GM23338 (cell line): Measurements from ENCODE around the gene ARRDC5. TPM values are rescaled to one million over a fixed set of nuclear protein-coding genes. Genes with fewer than 3 reads are reported as not detected.

Source experiments
- ATAC-seq: fragments of 200-7000 bp; cut with Tn5 transposase; 3 replicates; pipeline ENCODE4 v1.9.1; 2020
- DNase-seq: peaks from one replicate; pipeline ENCODE4 v3.0.0-alpha.2; 2015; ENCODE audit warnings: low spot score
- H2AFZ ChIP-seq: fragments of 200-600 bp; sonication (generic); 2 replicates; pipeline ENCODE4 v1.8.0; 2016; ENCODE audit warnings: antibody characterized with exemption, mild to moderate bottlenecking, moderate library complexity
- H3F3A ChIP-seq: fragments of 200-600 bp; sonication (generic); replicated peaks from 2 replicates; pipeline ENCODE4 v1.8.0; 2017; ENCODE audit warnings: antibody characterized with exemption, mixed run types, low read depth
- H3K27ac ChIP-seq: fragments of 200-600 bp; sonication (generic); 2 replicates; pipeline ENCODE4 v1.6.1; 2016; ENCODE audit warnings: low read depth
- H3K27me3 ChIP-seq: fragments of 200-600 bp; sonication (generic); 2 replicates; pipeline ENCODE4 v1.8.0; 2016; ENCODE audit warnings: mild to moderate bottlenecking, mixed run types, moderate library complexity; ENCODE audit not compliant: insufficient read depth
- H3K36me3 ChIP-seq: fragments of 200-600 bp; sonication (generic); 2 replicates; pipeline ENCODE4 v1.8.0; 2016; ENCODE audit warnings: mild to moderate bottlenecking; ENCODE audit not compliant: insufficient read depth
- H3K4me1 ChIP-seq: fragments of 200-600 bp; sonication (generic); 2 replicates; pipeline ENCODE4 v1.8.0; 2016; ENCODE audit warnings: mild to moderate bottlenecking, moderate library complexity; ENCODE audit not compliant: insufficient read depth
- H3K4me2 ChIP-seq: fragments of 200-600 bp; sonication (generic); 2 replicates; pipeline ENCODE4 v1.7.1; 2017; ENCODE audit warnings: mixed run types
- H3K4me3 ChIP-seq: fragments of 200-600 bp; sonication (generic); 2 replicates; pipeline ENCODE4 v1.6.1; 2016; ENCODE audit warnings: mixed run types
- H3K79me2 ChIP-seq: fragments of 200-600 bp; sonication (generic); replicated peaks from 2 replicates; pipeline ENCODE4 v1.8.0; 2017; ENCODE audit warnings: mild to moderate bottlenecking; ENCODE audit not compliant: insufficient read depth
- H3K9me2 ChIP-seq: fragments of 200-600 bp; sonication (generic); 2 replicates; pipeline ENCODE4 v1.8.0; 2017; ENCODE audit not compliant: insufficient read depth
- H4K20me1 ChIP-seq: fragments of 200-600 bp; sonication (generic); replicated peaks from 2 replicates; pipeline ENCODE4 v1.8.0; 2017; ENCODE audit warnings: mild to moderate bottlenecking; ENCODE audit not compliant: insufficient read depth
- H3K27ac Mint-ChIP-seq: 2 replicates; pipeline ENCODE4 v1.8.0; 2020; ENCODE audit warnings: inconsistent platforms, mild to moderate bottlenecking, moderate library complexity, mixed read lengths
- H3K27me3 Mint-ChIP-seq: 3 replicates; pipeline ENCODE4 v1.8.0; 2022; ENCODE audit warnings: low read depth, mild to moderate bottlenecking, moderate library complexity, mixed read lengths, inconsistent platforms; ENCODE audit not compliant: insufficient read depth, poor library complexity
- H3K36me3 Mint-ChIP-seq: 3 replicates; pipeline ENCODE4 v1.8.0; 2021; ENCODE audit warnings: low read depth, mild to moderate bottlenecking, inconsistent platforms, moderate library complexity, mixed read lengths
- H3K4me1 Mint-ChIP-seq: 3 replicates; pipeline ENCODE4 v1.8.0; 2020; ENCODE audit warnings: mild to moderate bottlenecking, inconsistent platforms, mixed read lengths
- H3K4me3 Mint-ChIP-seq: 3 replicates; pipeline ENCODE4 v1.8.0; 2021; ENCODE audit warnings: moderate library complexity, mild to moderate bottlenecking, inconsistent platforms, mixed read lengths
- H3K9me3 Mint-ChIP-seq: 3 replicates; pipeline ENCODE4 v1.8.0; 2020; ENCODE audit warnings: moderate library complexity, mild to moderate bottlenecking, inconsistent platforms, mixed read lengths
- CREB1 ChIP-seq: fragments of 250-450 bp; sonication (Bioruptor Pico); IDR thresholded peaks from 2 replicates; pipeline ENCODE4 v1.5.0; 2020; ENCODE audit warnings: low read depth, mild to moderate bottlenecking, moderate library complexity
- polyA plus RNA-seq: library from polyadenylated mRNA; unstranded; fragments of >200 nt; fragmentation: Nextera tagmentation; extraction: Ambion mirVana; gene quantifications from 2 replicates; pipeline ENCODE4 v1.2.1, GENCODE V29; 2016
- total RNA-seq: library from RNA; depleted of rRNA; stranded (reverse); fragments of >200 nt; shearing (Covaris generic); gene quantifications from 2 replicates; pipeline ENCODE4 v1.2.3, GENCODE V29; 2014
- TF ChIP-seq, protein P1 (sequence below): IDR thresholded peaks from one replicate; pipeline ENCODE4 v1.6.1; 2018; ENCODE audit warnings: antibody characterized with exemption; ENCODE audit not compliant: unreplicated experiment
- TF ChIP-seq, protein P2 (sequence below), 2 experiments: fragments of 200-600 bp in 1 of 2; sonication (generic) in 1 of 2; conservative IDR thresholded peaks; 2 replicates each; pipeline versions ENCODE4 v1.5.1 to v1.6.1; 2016 to 2017; ENCODE audit warnings: antibody characterized with exemption in 2 of 2, low read depth in 2 of 2, mild to moderate bottlenecking in 2 of 2, moderate library complexity in 1 of 2

Gene ARRDC5
- total and polyA plus RNA-seq, 2 experiments from 2014 or later, result not detected

DNA sequence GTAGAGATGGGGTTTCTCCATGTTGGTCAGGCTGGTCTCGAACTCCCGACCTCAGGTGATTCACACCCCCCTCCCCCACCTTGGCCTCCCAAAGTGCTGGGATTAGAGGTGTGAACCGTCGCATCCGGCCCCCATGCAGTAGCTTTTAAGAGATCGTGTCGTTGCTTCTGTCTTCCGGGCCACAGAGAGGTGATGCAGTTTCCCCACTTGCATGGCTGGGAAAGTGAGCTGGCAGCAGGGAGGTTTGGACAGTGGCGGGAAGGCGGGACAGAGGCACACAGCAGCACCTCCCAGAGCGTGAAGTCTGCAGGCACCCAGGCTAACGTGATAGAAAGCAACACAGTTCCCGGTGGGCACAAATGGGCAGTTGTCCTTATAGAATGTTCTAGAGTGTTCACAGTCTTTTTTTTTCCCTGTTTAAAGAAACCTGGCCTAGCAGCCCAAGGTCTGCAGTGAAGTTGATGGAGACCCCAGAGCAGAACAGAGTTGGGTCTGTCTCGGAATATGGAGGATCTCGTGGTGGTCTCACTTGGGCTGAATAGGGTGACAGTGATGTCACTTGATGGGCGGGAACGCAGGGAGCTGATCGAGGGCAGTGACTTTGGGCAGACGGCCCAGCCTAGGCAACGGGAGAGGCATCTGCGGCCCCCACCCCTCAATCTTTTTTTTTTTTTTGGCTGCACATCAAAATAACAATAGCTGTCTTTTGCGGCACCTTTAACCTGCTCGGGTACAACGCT is 11.5 kb upstream of the ARRDC5 start:
- TF ChIP-seq CREB1 (CRISPR knock-in tag), result no peak
- TF ChIP-seq, protein P1, sequence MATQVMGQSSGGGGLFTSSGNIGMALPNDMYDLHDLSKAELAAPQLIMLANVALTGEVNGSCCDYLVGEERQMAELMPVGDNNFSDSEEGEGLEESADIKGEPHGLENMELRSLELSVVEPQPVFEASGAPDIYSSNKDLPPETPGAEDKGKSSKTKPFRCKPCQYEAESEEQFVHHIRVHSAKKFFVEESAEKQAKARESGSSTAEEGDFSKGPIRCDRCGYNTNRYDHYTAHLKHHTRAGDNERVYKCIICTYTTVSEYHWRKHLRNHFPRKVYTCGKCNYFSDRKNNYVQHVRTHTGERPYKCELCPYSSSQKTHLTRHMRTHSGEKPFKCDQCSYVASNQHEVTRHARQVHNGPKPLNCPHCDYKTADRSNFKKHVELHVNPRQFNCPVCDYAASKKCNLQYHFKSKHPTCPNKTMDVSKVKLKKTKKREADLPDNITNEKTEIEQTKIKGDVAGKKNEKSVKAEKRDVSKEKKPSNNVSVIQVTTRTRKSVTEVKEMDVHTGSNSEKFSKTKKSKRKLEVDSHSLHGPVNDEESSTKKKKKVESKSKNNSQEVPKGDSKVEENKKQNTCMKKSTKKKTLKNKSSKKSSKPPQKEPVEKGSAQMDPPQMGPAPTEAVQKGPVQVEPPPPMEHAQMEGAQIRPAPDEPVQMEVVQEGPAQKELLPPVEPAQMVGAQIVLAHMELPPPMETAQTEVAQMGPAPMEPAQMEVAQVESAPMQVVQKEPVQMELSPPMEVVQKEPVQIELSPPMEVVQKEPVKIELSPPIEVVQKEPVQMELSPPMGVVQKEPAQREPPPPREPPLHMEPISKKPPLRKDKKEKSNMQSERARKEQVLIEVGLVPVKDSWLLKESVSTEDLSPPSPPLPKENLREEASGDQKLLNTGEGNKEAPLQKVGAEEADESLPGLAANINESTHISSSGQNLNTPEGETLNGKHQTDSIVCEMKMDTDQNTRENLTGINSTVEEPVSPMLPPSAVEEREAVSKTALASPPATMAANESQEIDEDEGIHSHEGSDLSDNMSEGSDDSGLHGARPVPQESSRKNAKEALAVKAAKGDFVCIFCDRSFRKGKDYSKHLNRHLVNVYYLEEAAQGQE, result no peak
- no peaks in the 10 kb centered on the region for H3K9me3 Mint-ChIP-seq
- Histone ChIP-seq H3K27me3 (peaks cover under 1% of the 10 kb centered on the region; the same call in 1 of the 2 replicates), H3K4me3 (no peak overlapping the region), H3K4me2 (no peak overlapping the region), H3K36me3 (0 out of 2 replicates have a peak, but pooled peaks cover 6% of the 10 kb centered on the region), H3K9me2 (no peaks in the 10 kb centered on the region), H3K27ac (no peak overlapping the region), H3F3A (peaks cover 15% of the 10 kb centered on the region), H3K4me1 (peaks cover 14% of the 10 kb centered on the region), H4K20me1 (peaks cover 35% of the 10 kb centered on the region), H3K79me2 (peaks cover 68% of the 10 kb centered on the region), H2AFZ (no peak overlapping the region)
- no peak for DNase-seq
- peaks cover 13% of the 10 kb centered on the region for H3K27me3 Mint-ChIP-seq
- no peak for ATAC-seq
- H3K4me3 Mint-ChIP-seq, result no peak overlapping the region; the same call in 2 of the 3 replicates
- H3K4me1 Mint-ChIP-seq, result peaks cover 21% of the 10 kb centered on the region
- H3K27ac Mint-ChIP-seq, result peak overlapping the region; percentile 10; the same call in 1 of the 2 replicates
- H3K36me3 Mint-ChIP-seq, result peaks cover 54% of the 10 kb centered on the region

DNA sequence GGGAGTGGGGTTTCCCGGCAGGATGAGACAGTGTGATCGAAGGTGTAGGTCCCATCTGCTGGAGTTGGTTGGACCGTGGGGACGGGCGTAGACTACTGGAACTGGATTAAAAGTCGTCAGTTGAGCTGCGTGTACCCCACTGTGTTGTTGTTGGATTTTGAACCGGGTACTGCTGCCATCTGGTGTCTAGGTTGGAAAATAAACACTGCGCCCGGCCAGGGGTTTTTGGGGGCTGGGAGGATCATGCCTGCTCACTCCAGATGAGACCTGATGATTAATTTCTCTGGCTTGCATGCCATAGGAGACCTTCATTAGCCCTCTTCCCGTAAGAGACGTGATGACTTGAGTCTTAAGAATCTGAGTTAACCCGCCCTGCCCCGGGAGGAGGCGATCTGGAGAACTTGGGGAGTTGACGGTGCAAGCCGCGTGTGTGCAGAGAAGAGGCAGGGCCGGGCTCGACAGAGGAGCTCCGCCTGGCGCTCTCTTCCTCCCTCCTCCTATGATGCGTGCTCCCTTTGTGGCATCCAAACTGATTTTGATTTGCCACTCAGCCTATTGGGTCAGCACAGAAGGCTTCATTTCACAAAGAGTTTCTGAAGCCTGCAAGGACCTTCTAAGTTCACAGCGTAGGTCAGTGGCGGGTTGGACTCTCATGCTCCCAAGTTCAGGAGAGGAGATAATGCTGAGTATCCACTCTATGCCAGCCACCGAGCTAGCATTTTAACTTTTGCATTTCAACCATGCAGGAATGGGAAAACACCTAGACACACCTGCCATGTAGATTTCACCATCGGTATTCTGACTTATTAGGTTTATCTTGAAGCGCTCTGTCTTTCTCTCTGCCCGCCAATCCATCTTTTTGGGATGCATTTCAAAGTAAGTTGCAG is 9.3 kb upstream of the ARRDC5 start:
- H3K4me3 Mint-ChIP-seq, result peak overlapping the region; percentile 88
- DNase-seq (peak; percentile 77), ATAC-seq (peak; percentile 18)
- Histone ChIP-seq H4K20me1 (peaks cover 32% of the 10 kb centered on the region), H3K9me2 (no peaks in the 10 kb centered on the region), H3K4me3 (0 out of 2 replicates have a peak overlapping the region, but pooled peaks have one; percentile 30), H3K27me3 (peaks cover 13% of the 10 kb centered on the region; the same call in 1 of the 2 replicates), H3K4me1 (peaks cover 22% of the 10 kb centered on the region), H3K79me2 (peaks cover 51% of the 10 kb centered on the region), H3K36me3 (0 out of 2 replicates have a peak, but pooled peaks cover 6% of the 10 kb centered on the region), H3K4me2 (peak overlapping the region; percentile 83), H3F3A (peaks cover 25% of the 10 kb centered on the region), H2AFZ (no peak overlapping the region), H3K27ac (no peak overlapping the region)
- H3K9me3 Mint-ChIP-seq, result no peaks in the 10 kb centered on the region
- peaks cover 45% of the 10 kb centered on the region for H3K36me3 Mint-ChIP-seq
- peaks cover 25% of the 10 kb centered on the region for H3K4me1 Mint-ChIP-seq
- peak overlapping the region; percentile 78; the same call in 1 of the 2 replicates for H3K27ac Mint-ChIP-seq
- TF ChIP-seq, protein P2, sequence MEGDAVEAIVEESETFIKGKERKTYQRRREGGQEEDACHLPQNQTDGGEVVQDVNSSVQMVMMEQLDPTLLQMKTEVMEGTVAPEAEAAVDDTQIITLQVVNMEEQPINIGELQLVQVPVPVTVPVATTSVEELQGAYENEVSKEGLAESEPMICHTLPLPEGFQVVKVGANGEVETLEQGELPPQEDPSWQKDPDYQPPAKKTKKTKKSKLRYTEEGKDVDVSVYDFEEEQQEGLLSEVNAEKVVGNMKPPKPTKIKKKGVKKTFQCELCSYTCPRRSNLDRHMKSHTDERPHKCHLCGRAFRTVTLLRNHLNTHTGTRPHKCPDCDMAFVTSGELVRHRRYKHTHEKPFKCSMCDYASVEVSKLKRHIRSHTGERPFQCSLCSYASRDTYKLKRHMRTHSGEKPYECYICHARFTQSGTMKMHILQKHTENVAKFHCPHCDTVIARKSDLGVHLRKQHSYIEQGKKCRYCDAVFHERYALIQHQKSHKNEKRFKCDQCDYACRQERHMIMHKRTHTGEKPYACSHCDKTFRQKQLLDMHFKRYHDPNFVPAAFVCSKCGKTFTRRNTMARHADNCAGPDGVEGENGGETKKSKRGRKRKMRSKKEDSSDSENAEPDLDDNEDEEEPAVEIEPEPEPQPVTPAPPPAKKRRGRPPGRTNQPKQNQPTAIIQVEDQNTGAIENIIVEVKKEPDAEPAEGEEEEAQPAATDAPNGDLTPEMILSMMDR (conservative IDR thresholded peaks at IDR 0.05; ENCODE audit: low read depth in 2 of 2), result peak; percentile 60 to 75
- no peak for TF ChIP-seq CREB1 (CRISPR knock-in tag)
- H3K27me3 Mint-ChIP-seq, result peaks cover 18% of the 10 kb centered on the region
